ENCODE results near the gene OR10D3.

DNA sequence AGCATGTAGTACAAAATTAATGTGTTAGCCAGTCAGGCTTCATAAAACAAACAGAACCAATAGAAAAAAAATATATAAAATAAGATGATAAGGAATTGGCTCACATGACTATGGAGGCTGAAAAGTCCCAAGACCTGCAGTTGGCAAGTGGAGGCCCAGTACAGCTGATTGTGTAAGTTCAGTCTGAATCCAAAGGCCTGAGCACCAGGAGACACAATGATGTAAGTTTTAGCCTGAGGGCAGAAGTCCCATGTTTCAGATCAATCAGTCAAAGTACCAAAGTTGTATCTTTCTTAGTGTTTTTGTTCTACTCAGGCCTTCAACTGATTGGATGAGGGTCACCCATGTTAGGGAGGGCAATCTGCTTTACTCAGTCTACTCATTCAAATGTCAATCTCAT, 14.3 kb upstream of the OR10D3 start:
- TF ChIP-seq, protein P1, sequence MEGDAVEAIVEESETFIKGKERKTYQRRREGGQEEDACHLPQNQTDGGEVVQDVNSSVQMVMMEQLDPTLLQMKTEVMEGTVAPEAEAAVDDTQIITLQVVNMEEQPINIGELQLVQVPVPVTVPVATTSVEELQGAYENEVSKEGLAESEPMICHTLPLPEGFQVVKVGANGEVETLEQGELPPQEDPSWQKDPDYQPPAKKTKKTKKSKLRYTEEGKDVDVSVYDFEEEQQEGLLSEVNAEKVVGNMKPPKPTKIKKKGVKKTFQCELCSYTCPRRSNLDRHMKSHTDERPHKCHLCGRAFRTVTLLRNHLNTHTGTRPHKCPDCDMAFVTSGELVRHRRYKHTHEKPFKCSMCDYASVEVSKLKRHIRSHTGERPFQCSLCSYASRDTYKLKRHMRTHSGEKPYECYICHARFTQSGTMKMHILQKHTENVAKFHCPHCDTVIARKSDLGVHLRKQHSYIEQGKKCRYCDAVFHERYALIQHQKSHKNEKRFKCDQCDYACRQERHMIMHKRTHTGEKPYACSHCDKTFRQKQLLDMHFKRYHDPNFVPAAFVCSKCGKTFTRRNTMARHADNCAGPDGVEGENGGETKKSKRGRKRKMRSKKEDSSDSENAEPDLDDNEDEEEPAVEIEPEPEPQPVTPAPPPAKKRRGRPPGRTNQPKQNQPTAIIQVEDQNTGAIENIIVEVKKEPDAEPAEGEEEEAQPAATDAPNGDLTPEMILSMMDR (IDR thresholded peaks at IDR 0.05; ENCODE audit: low read depth, low read length, poor library complexity, severe bottlenecking) = no peak
- TF ChIP-seq EZH2phosphoT487 (IDR thresholded peaks at IDR 0.05; ENCODE audit: borderline replicate concordance, low read length) = no peak

Data from DOHH2 (cell line).